Astrocyte of the cerebellum (primary cell): ENCODE measurements around the gene HASPIN.

Experiments
- DNase-seq: peaks from one replicate; pipeline ENCODE4 v3.0.0-alpha.2; 2011; ENCODE audit warnings: low read depth
- H3K4me3 ChIP-seq: 2 replicates; pipeline ENCODE4 v1.5.1; 2011; ENCODE audit warnings: mild to moderate bottlenecking, low read depth, low read length, moderate library complexity
- CTCF ChIP-seq: IDR thresholded peaks from 2 replicates; pipeline ENCODE4 v1.5.1; 2012; ENCODE audit warnings: low read length, low read depth, moderate library complexity, mild to moderate bottlenecking; ENCODE audit errors: missing control alignments
- in situ Hi-C: cut with HindIII; loops from 2 replicates; pipeline ENCODE4 v1.10.0; 2017; ENCODE audit warnings: low sequenced_read_pairs

The HASPIN gene

DNA sequence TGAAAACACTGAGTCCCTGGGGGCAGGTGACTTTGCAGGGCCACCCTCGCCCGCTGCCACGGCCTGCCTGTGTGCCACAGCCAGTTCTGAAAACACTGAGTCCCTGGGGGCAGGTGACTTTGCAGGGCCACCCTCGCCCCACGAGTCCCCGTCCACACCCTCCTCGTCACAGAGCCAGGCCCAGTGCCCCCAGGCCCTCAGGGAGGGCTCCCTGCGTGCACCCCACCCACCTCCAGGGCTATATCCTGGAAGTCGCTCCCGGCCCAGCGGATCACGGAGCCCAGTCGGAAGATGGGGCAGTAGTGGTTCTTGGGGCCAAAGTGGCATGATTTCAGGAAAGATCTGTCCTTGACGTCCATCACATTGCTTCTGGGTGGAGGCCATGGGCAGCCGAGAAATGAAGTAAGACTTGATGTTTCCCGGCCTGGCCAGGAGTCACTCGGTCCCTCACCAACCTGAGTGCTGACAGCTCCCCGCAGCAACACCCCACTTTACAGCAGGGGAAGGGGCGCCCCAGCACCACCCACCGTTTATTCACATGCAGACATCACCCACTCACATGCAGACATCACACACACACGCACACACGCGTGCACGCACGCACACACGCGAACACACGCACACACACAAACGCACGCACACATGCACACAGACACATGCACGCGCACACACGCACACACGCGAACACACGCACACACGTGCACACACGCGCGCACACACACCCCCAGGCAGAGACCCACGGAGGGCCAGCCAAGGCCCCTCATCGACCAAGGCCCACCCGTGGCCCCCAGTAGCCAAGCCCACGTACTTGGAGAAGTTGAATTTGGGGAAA lies 34.2 kb upstream of the HASPIN start:
- DNase-seq, result no peak
- no peak for TF ChIP-seq CTCF
- H3K4me3 ChIP-seq, result no peak overlapping the region
- in situ Hi-C loops, result no loop called here

DNA sequence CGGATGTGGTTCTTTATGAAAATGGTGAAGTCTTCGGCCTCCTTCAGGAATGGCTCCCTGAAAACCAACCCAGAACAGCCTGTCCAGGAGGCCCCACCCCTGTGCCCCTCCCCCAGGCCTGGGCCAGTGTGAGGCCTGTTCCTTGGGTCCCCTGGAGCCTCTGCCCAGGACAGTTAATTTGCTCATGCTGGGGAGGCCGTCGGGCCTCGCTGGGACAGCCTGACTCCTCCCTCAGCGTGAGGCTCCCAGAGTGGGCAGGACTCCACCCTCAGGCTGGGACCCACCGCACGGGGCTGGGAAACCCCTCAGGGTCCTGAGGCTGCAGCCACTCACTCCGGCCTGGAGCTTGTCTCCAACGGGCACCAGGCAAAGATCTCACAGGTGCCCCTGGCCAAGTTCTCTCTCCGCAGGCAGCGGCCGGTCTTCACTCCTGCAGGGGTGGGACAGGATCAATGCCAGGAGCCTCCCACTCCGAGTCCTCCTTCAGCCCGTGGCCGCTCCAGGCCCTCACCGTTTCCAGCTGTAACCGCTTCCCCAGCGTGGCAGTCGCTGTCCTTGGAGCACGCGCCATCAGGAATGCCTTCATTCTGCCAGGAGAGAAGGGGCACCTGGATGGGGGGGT lies 33.5 kb upstream of the HASPIN start:
- TF ChIP-seq CTCF, result no peak
- in situ Hi-C loops, result no loop called here
- no peak for DNase-seq
- H3K4me3 ChIP-seq, result no peak overlapping the region

DNA sequence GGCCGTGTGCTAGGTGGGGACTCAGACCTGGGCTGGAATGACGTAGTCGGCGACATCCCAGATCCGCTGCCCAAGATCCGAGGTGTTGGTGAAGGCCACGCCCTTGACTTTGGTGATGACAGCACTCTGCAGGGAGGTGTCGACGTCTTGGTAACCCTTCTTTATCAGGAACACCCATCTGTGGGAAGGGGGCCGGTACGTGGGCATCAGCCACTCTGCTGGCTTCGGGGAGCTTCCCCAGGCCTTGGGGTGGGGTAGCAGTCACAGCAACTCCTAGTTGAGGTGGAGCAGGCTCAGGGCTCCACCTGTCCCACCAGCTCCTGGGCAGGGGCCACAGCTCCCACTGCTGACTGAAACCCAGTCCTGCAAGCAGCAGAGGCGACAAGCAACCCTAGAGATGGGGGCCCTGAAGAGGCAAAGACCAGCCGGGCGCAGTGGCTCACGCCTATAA lies 32.1 kb upstream of the HASPIN start:
- in situ Hi-C loops, result no loop called here
- no peak for TF ChIP-seq CTCF
- no peak for DNase-seq
- H3K4me3 ChIP-seq, result no peak overlapping the region

DNA sequence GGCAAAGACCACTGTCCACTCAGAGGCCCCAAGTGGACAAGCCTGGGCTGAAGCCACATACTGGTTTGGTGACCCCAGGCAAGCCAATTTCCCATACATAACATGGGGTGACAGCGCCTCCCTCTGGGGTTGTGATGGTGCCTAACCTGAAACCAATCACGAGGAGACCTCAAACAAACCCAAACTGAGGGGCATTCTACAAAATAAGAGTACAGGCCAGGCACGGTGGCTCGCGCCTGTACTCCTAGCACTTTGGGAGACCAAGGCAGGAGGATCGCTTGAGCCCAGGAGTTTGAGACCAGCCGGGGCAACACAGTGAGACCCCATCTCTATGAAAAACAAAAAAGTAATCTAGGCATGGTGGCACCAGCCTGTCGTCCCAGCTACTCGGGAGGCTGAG lies 31.4 kb upstream of the HASPIN start:
- no peak for DNase-seq
- in situ Hi-C loops, result no loop called here
- H3K4me3 ChIP-seq, result no peak overlapping the region
- peak; percentile 8 for TF ChIP-seq CTCF

GRCh38 chr17:3693141-3693540 lies 30.6 kb upstream of the HASPIN start:
- in situ Hi-C loops, result no loop called here
- H3K4me3 ChIP-seq, result no peak overlapping the region
- TF ChIP-seq CTCF, result no peak
- no peak for DNase-seq

DNA sequence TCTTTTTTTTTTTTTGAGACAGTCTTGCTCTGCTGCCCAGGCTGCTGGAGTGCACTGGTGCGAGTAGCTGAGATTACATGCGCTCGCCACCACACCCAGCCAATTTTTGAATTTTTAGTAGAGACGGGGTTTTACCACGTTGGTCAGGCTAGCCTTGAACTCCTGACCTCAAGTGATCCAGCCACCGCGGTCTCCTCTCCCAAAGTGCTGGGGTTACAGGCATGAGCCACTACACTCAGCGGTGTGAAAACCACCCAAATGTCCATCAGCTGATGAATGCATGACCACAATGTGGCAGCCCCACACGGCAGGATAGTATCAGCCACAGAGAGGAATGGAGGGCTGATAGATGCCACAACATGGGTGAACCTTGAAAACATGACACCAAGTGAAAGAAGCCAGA lies 29.9 kb upstream of the HASPIN start:
- H3K4me3 ChIP-seq, result no peak overlapping the region
- no peak for TF ChIP-seq CTCF
- in situ Hi-C loops, result no loop called here
- DNase-seq, result no peak
